ENCODE measurements around the gene ZNF217.
"Not testable (repeated sequence)": the region's sequence is repeated elsewhere in the genome, so short reads cannot be mapped to it uniquely, and the experiment has no call there.

ZNF217 gene

GRCh38 chr20:53593466-53594007, at the start of gene ZNF217:
Gene ZNF217 (minus strand): TSS chr20:53593839. CDS start chr20:53582826, 11,013 bp downstream.
- DNase-seq, result peak; percentile 75

GRCh38 chr20:53643031-53643832, 49.6 kb upstream of the ZNF217 start:
- DNase-seq, result peak; percentile 43

- DNase-seq, result no peak
These were observed 48.8 kb upstream of the ZNF217 start for GRCh38 chr20:53642196-53643030.

- DNase-seq, result no peak
These were observed 46.2 kb upstream of the ZNF217 start for GRCh38 chr20:53639647-53640440.

GRCh38 chr20:53639128-53639527, 45.5 kb upstream of the ZNF217 start:
- DNase-seq, result no peak

GRCh38 chr20:53637310-53637709, 43.7 kb upstream of the ZNF217 start:
- not testable (repeated sequence) for DNase-seq

- no peak for DNase-seq
These were observed 43.0 kb upstream of the ZNF217 start for GRCh38 chr20:53636540-53637097.

- no peak for DNase-seq
These were observed 41.6 kb upstream of the ZNF217 start for GRCh38 chr20:53635221-53635620.

- no peak for DNase-seq
These were observed 38.4 kb upstream of the ZNF217 start for GRCh38 chr20:53631909-53632662.

GRCh38 chr20:53629436-53629835, 35.8 kb upstream of the ZNF217 start:
- no peak for DNase-seq

GRCh38 chr20:53628758-53629157, 35.1 kb upstream of the ZNF217 start:
- not testable (repeated sequence) for DNase-seq

GRCh38 chr20:53628076-53628475, 34.4 kb upstream of the ZNF217 start:
- DNase-seq, result no peak

- DNase-seq, result not testable (repeated sequence)
These were observed 33.4 kb upstream of the ZNF217 start for GRCh38 chr20:53627001-53627400.

- DNase-seq, result no peak
These were observed 32.9 kb upstream of the ZNF217 start for GRCh38 chr20:53626584-53626983.

GRCh38 chr20:53625311-53626129, 31.9 kb upstream of the ZNF217 start:
- no peak for DNase-seq

- DNase-seq, result not testable (repeated sequence)
These were observed 31.2 kb upstream of the ZNF217 start for GRCh38 chr20:53624927-53625250.

GRCh38 chr20:53623454-53624211, 30.0 kb upstream of the ZNF217 start:
- DNase-seq, result peak; percentile 40

GRCh38 chr20:53623134-53623453, 29.5 kb upstream of the ZNF217 start:
- no peak for DNase-seq

- DNase-seq, result no peak
These were observed 28.9 kb upstream of the ZNF217 start for GRCh38 chr20:53622247-53623133.
